HAP-1 (cell line): ENCODE results near the gene POLR1A.

Experiments used
- DNase-seq, 2 experiments: peaks; one replicate each; pipeline ENCODE4 v3.0.0-alpha.2; 2016 to 2020; ENCODE audit warnings: low spot score in 2 of 2
- H3K27me3 ChIP-seq: fragments of 250-450 bp; sonication (Bioruptor Pico); 2 replicates; pipeline ENCODE4 v1.5.1; 2020; ENCODE audit warnings: low read depth, mild to moderate bottlenecking, moderate library complexity
- H3K36me3 ChIP-seq: fragments of 250-450 bp; sonication (Bioruptor Pico); replicated peaks from 2 replicates; pipeline ENCODE4 v1.5.1; 2020; ENCODE audit warnings: mild to moderate bottlenecking
- H3K4me1 ChIP-seq: fragments of 250-450 bp; sonication (Bioruptor Pico); 2 replicates; pipeline ENCODE4 v1.5.1; 2020; ENCODE audit warnings: mild to moderate bottlenecking
- H3K4me3 ChIP-seq: fragments of 250-450 bp; sonication (Bioruptor Pico); 2 replicates; pipeline ENCODE4 v1.5.1; 2020; ENCODE audit warnings: mild to moderate bottlenecking, moderate library complexity
- H3K9me3 ChIP-seq: fragments of 250-450 bp; sonication (Bioruptor Pico); 2 replicates; pipeline ENCODE4 v1.5.1; 2020; ENCODE audit warnings: mild to moderate bottlenecking, moderate library complexity
- in situ Hi-C: fragments of 300-500 bp; cut with MboI; formaldehyde crosslinking; loops from 3 replicates; pipeline ENCODE4 v1.14.3; 2020; ENCODE audit warnings: low sequenced_read_pairs, inconsistent platforms, mixed read lengths

The POLR1A gene

GRCh38 chr2:86012007-86012712 lies 93.5 kb downstream of the POLR1A start:
- no peaks in the 10 kb centered on the region for H3K9me3 ChIP-seq
- H3K36me3 ChIP-seq = no peaks in the 10 kb centered on the region
- no peaks in the 10 kb centered on the region for H3K4me1 ChIP-seq
- in situ Hi-C loops = no loop called here
- DNase-seq = no peak
- no peak overlapping the region for H3K4me3 ChIP-seq
- H3K27me3 ChIP-seq = no peaks in the 10 kb centered on the region

- in situ Hi-C loops = no loop called here
- Histone ChIP-seq H3K36me3 (no peaks in the 10 kb centered on the region), H3K4me3 (no peak overlapping the region), H3K9me3 (0 out of 2 replicates have a peak, but pooled peaks cover 2% of the 10 kb centered on the region), H3K27me3 (no peaks in the 10 kb centered on the region), H3K4me1 (no peaks in the 10 kb centered on the region)
- DNase-seq = no peak
These were observed 94.2 kb downstream of the POLR1A start for GRCh38 chr2:86011449-86011941.

- H3K36me3 ChIP-seq = no peaks in the 10 kb centered on the region
- no peaks in the 10 kb centered on the region for H3K4me1 ChIP-seq
- DNase-seq = no peak
- no peaks in the 10 kb centered on the region for H3K27me3 ChIP-seq
- H3K9me3 ChIP-seq = peaks cover 6% of the 10 kb centered on the region; the same call in 1 of the 2 replicates
- in situ Hi-C loops = no loop called here
- no peak overlapping the region for H3K4me3 ChIP-seq
These were observed 95.6 kb downstream of the POLR1A start for GRCh38 chr2:86010083-86010482.

- in situ Hi-C loops = no loop called here
- no peaks in the 10 kb centered on the region for H3K36me3 ChIP-seq
These were observed 99.2 kb downstream of the POLR1A start for GRCh38 chr2:86006524-86006923.

GRCh38 chr2:86003967-86004366 lies 101.7 kb downstream of the POLR1A start:
- no peak for DNase-seq
- H3K36me3 ChIP-seq = no peaks in the 10 kb centered on the region
- in situ Hi-C loops = no loop called here
- H3K9me3 ChIP-seq = peaks cover 6% of the 10 kb centered on the region; the same call in 1 of the 2 replicates
- no peaks in the 10 kb centered on the region for H3K4me1 ChIP-seq
- no peak overlapping the region for H3K4me3 ChIP-seq
- H3K27me3 ChIP-seq = no peaks in the 10 kb centered on the region

More at GRCh38 chr2:86006524-86006923, 99.2 kb downstream of the POLR1A start:
- H3K4me1 ChIP-seq = no peaks in the 10 kb centered on the region
- H3K9me3 ChIP-seq = peaks cover 6% of the 10 kb centered on the region; the same call in 1 of the 2 replicates
- DNase-seq = no peak
- no peak overlapping the region for H3K4me3 ChIP-seq
- H3K27me3 ChIP-seq = no peaks in the 10 kb centered on the region

GRCh38 chr2:86003104-86003503 lies 102.6 kb downstream of the POLR1A start:
- in situ Hi-C loops = no loop called here
- DNase-seq = no peak
- Histone ChIP-seq H3K36me3 (no peaks in the 10 kb centered on the region), H3K4me3 (no peak overlapping the region), H3K9me3 (peaks cover 6% of the 10 kb centered on the region; the same call in 1 of the 2 replicates), H3K27me3 (no peaks in the 10 kb centered on the region), H3K4me1 (no peaks in the 10 kb centered on the region)

- in situ Hi-C loops = no loop called here
- H3K4me3 ChIP-seq = no peak overlapping the region
- no peaks in the 10 kb centered on the region for H3K36me3 ChIP-seq
- DNase-seq = no peak
- H3K27me3 ChIP-seq = no peaks in the 10 kb centered on the region
- no peaks in the 10 kb centered on the region for H3K4me1 ChIP-seq
- H3K9me3 ChIP-seq = peaks cover 6% of the 10 kb centered on the region; the same call in 1 of the 2 replicates
These were observed 103.3 kb downstream of the POLR1A start for GRCh38 chr2:86002375-86002774.

GRCh38 chr2:86001326-86001725 lies 104.4 kb downstream of the POLR1A start:
- no peaks in the 10 kb centered on the region for H3K27me3 ChIP-seq
- no peaks in the 10 kb centered on the region for H3K36me3 ChIP-seq
- no peak overlapping the region for H3K4me3 ChIP-seq
- in situ Hi-C loops = no loop called here
- DNase-seq = no peak
- no peaks in the 10 kb centered on the region for H3K4me1 ChIP-seq
- H3K9me3 ChIP-seq = peaks cover 4% of the 10 kb centered on the region; the same call in 1 of the 2 replicates

GRCh38 chr2:86000938-86001312 lies 104.8 kb downstream of the POLR1A start:
- Histone ChIP-seq H3K36me3 (no peaks in the 10 kb centered on the region), H3K27me3 (no peaks in the 10 kb centered on the region), H3K4me3 (no peak overlapping the region), H3K9me3 (peaks cover 2% of the 10 kb centered on the region; the same call in 1 of the 2 replicates), H3K4me1 (no peaks in the 10 kb centered on the region)
- in situ Hi-C loops = no loop called here
- DNase-seq = no peak

- Histone ChIP-seq H3K4me3 (no peak overlapping the region), H3K4me1 (no peaks in the 10 kb centered on the region)
- in situ Hi-C loops = no loop called here
These were observed 105.4 kb downstream of the POLR1A start for GRCh38 chr2:86000131-86000937.

GRCh38 chr2:85999061-85999831 lies 106.4 kb downstream of the POLR1A start:
- no peaks in the 10 kb centered on the region; the same call in 1 of the 2 replicates for H3K9me3 ChIP-seq
- H3K4me1 ChIP-seq = no peaks in the 10 kb centered on the region
- H3K36me3 ChIP-seq = no peaks in the 10 kb centered on the region
- no peak overlapping the region for H3K4me3 ChIP-seq
- H3K27me3 ChIP-seq = no peaks in the 10 kb centered on the region
- in situ Hi-C loops = no loop called here
- no peak for DNase-seq

More at GRCh38 chr2:86000131-86000937, 105.4 kb downstream of the POLR1A start:
- H3K36me3 ChIP-seq = no peaks in the 10 kb centered on the region
- DNase-seq = no peak
- no peaks in the 10 kb centered on the region for H3K27me3 ChIP-seq
- no peaks in the 10 kb centered on the region; the same call in 1 of the 2 replicates for H3K9me3 ChIP-seq

GRCh38 chr2:85998071-85998991 lies 107.4 kb downstream of the POLR1A start:
- Histone ChIP-seq H3K27me3 (no peaks in the 10 kb centered on the region), H3K9me3 (no peaks in the 10 kb centered on the region), H3K36me3 (no peaks in the 10 kb centered on the region), H3K4me1 (no peaks in the 10 kb centered on the region), H3K4me3 (no peak overlapping the region)
- no peak for DNase-seq
- in situ Hi-C loops = no loop called here
